Liver (tissue), 9 donors: ENCODE results near the gene NUP42. TPM values are rescaled to one million over a fixed set of nuclear protein-coding genes. Genes with fewer than 3 reads are reported as not detected.

Experiments used
- DNase-seq: peaks from one replicate; pipeline ENCODE4 v3.0.0-alpha.2; 2017; ENCODE audit warnings: low spot score
- H3K27ac ChIP-seq, 2 donors: one replicate each; pipeline ENCODE4 v1.7.0; 2013; ENCODE audit warnings: inconsistent platforms in 2 of 2, low read length in 2 of 2, control low read depth in 1 of 2, low read depth in 1 of 2, mild to moderate bottlenecking in 1 of 2
- H3K27me3 ChIP-seq, 4 donors: one replicate each; pipeline versions ENCODE4 v1.6.1 to v1.7.0; 2013; ENCODE audit warnings: low read length in 3 of 4, inconsistent platforms in 1 of 4, mild to moderate bottlenecking in 1 of 4, moderate library complexity in 1 of 4; ENCODE audit not compliant: control insufficient read depth in 4 of 4, insufficient read depth in 4 of 4
- H3K36me3 ChIP-seq, 4 donors: one replicate each; pipeline versions ENCODE4 v1.6.1 to v1.7.0; 2013; ENCODE audit warnings: low read length in 3 of 4, mild to moderate bottlenecking in 3 of 4, low read depth in 1 of 4, moderate library complexity in 1 of 4; ENCODE audit not compliant: control insufficient read depth in 4 of 4, insufficient read depth in 3 of 4
- H3K4me1 ChIP-seq, 4 donors: one replicate each; pipeline versions ENCODE4 v1.6.1 to v1.7.0; 2013; ENCODE audit warnings: low read length in 3 of 4, mild to moderate bottlenecking in 3 of 4, moderate library complexity in 1 of 4; ENCODE audit not compliant: control insufficient read depth in 4 of 4, insufficient read depth in 4 of 4
- H3K4me3 ChIP-seq, 3 donors: one replicate each; pipeline versions ENCODE4 v1.6.1 to v1.7.0; 2013; ENCODE audit warnings: low read length in 3 of 3, control low read depth in 1 of 3, low read depth in 1 of 3, mild to moderate bottlenecking in 1 of 3
- H3K9ac ChIP-seq, 2 donors: one replicate each; pipeline ENCODE4 v1.7.0; 2013; ENCODE audit warnings: low read length in 2 of 2, mild to moderate bottlenecking in 2 of 2, moderate library complexity in 2 of 2, control low read depth in 1 of 2, low read depth in 1 of 2
- H3K9me3 ChIP-seq, 4 donors: one replicate each; pipeline versions ENCODE4 v1.6.1 to v1.7.0; 2013; ENCODE audit warnings: low read length in 3 of 4; ENCODE audit not compliant: control insufficient read depth in 4 of 4
- EGR1 ChIP-seq, 2 donors: IDR thresholded peaks; 2 replicates each; pipeline ENCODE4 v1.6.1; 2016 to 2018; ENCODE audit warnings: antibody characterized with exemption in 2 of 2, low read depth in 2 of 2
- FOXA1 ChIP-seq: IDR thresholded peaks from 2 replicates; pipeline ENCODE4 v1.6.1; 2016; ENCODE audit warnings: antibody characterized with exemption
- FOXA2 ChIP-seq: IDR thresholded peaks from 2 replicates; pipeline ENCODE4 v1.6.1; 2016; ENCODE audit warnings: antibody characterized with exemption
- GABPA ChIP-seq, 2 donors: IDR thresholded peaks in 1 of 2; conservative IDR thresholded peaks in 1 of 2; 2 replicates each; pipeline ENCODE4 v1.6.1; 2016; ENCODE audit warnings: antibody characterized with exemption in 2 of 2, mild to moderate bottlenecking in 1 of 2, moderate library complexity in 1 of 2
- HNF4A ChIP-seq, 2 donors: conservative IDR thresholded peaks; 2 replicates each; pipeline ENCODE4 v1.6.1; 2016; ENCODE audit warnings: antibody characterized with exemption in 2 of 2, mild to moderate bottlenecking in 2 of 2
- HNF4G ChIP-seq: IDR thresholded peaks from 2 replicates; pipeline ENCODE4 v1.6.1; 2016; ENCODE audit warnings: antibody characterized with exemption
- JUND ChIP-seq, 2 donors: IDR thresholded peaks; 2 replicates each; pipeline ENCODE4 v1.6.1; 2016; ENCODE audit warnings: antibody characterized with exemption in 2 of 2
- NR2F2 ChIP-seq: IDR thresholded peaks from 2 replicates; pipeline ENCODE4 v1.6.1; 2016; ENCODE audit warnings: antibody characterized with exemption
- RAD21 ChIP-seq, 2 donors: IDR thresholded peaks; 2 replicates each; pipeline ENCODE4 v1.6.1; 2016; ENCODE audit warnings: antibody characterized with exemption in 2 of 2, mild to moderate bottlenecking in 2 of 2
- RXRA ChIP-seq, 2 donors: IDR thresholded peaks; 2 replicates each; pipeline ENCODE4 v1.6.1; 2017 to 2018; ENCODE audit warnings: antibody characterized with exemption in 2 of 2, mild to moderate bottlenecking in 1 of 2
- SP1 ChIP-seq: IDR thresholded peaks from 2 replicates; pipeline ENCODE4 v1.6.1; 2018; ENCODE audit warnings: antibody characterized with exemption, mild to moderate bottlenecking
- TAF1 ChIP-seq: conservative IDR thresholded peaks from 2 replicates; pipeline ENCODE4 v1.6.1; 2016; ENCODE audit warnings: antibody characterized with exemption, mild to moderate bottlenecking
- YY1 ChIP-seq: IDR thresholded peaks from 2 replicates; pipeline ENCODE4 v1.6.1; 2016; ENCODE audit warnings: antibody characterized with exemption, mild to moderate bottlenecking
- WGBS: extraction: QIAGEN DNeasy Blood & Tissue Kit; methylation state at CpG from one replicate; pipeline ENCODE4 v1.1.7; 2013; 5-methylcytosine and 5-hydroxymethylcytosine counted together
- polyA plus RNA-seq, 2 donors: library from polyadenylated mRNA; stranded (reverse) in 1 of 2; unstranded in 1 of 2; fragments of 200-250 nt in 1 of 2; fragments of >200 nt in 1 of 2; fragmentation: Nextera tagmentation in 1 of 2; extraction: Ambion mirVana in 1 of 2; gene quantifications; one replicate each; pipeline versions ENCODE4 v1.2.1 to v1.2.3, GENCODE V29; 2013 to 2015
- total RNA-seq, 2 donors: library from RNA; depleted of rRNA; stranded (reverse); fragments of >200 nt; gene quantifications; one replicate each; pipeline ENCODE4 v1.2.3, GENCODE V29; 2014
- TF ChIP-seq, protein P1 (sequence below): IDR thresholded peaks from 2 replicates; pipeline ENCODE4 v1.6.1; 2016; ENCODE audit warnings: antibody characterized with exemption
- TF ChIP-seq, protein P2 (sequence below): fragments of 150-350 bp; IDR thresholded peaks from 2 replicates; pipeline ENCODE4 v1.5.1; 2017; ENCODE audit warnings: improper control_type of control experiment, low read depth, low read length; ENCODE audit not compliant: missing input control
- TF ChIP-seq, protein P3 (sequence below): IDR thresholded peaks from 2 replicates; pipeline ENCODE4 v1.6.1; 2016; ENCODE audit warnings: antibody characterized with exemption, mild to moderate bottlenecking
- TF ChIP-seq, protein P4 (sequence below): IDR thresholded peaks from 2 replicates; pipeline ENCODE4 v1.6.1; 2016; ENCODE audit warnings: antibody characterized with exemption
- TF ChIP-seq, protein P5 (sequence below): IDR thresholded peaks from 2 replicates; pipeline ENCODE4 v1.6.1; 2016; ENCODE audit warnings: antibody characterized with exemption
- donor health status: healthy.
- donor health status: healthy.
- donor health status: healthy.
- donor health status: healthy.
- donor health status: healthy.

The NUP42 gene
- total and polyA plus RNA-seq, 4 donors = 11.9 to 35.8 (median 18.3) TPM

DNA sequence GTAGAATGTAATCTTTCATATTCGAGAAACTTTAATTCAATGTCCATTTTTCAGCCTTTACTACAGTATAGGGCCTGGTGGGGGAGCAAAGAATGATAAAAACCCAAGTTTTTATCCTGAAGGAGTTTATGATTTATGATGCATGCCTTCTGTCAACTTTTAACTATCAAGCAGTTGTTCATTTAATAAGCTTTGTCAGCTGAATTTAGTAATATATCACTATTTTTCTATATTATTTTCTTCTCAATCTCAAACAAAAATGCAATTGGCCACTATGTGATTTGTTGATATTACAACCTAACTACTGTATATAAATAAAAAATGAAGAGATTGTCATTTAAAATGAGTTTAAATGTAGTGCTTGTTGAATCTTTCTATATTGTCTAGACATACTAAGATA is 2.4 kb downstream of the NUP42 start:
- WGBS = 92% methylated on average over 1 of the region's 1 CpG
- Histone ChIP-seq H3K4me3 (no peak overlapping the region), H3K9me3 (no peaks in the 10 kb centered on the region), H3K27me3 (no peaks in the 10 kb centered on the region), H3K9ac (no peak overlapping the region), H3K36me3 (peaks cover 7 to 21% (median 15%) of the 10 kb centered on the region in 4 donors), H3K4me1 (peaks cover 6 to 12% (median 8%) of the 10 kb centered on the region in 4 donors), H3K27ac (no peak overlapping the region)
- no peak for DNase-seq
- TF ChIP-seq, protein P1, sequence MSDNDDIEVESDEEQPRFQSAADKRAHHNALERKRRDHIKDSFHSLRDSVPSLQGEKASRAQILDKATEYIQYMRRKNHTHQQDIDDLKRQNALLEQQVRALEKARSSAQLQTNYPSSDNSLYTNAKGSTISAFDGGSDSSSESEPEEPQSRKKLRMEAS = no peak
- TF ChIP-seq TAF1 (no peak), RAD21 (IDR thresholded peaks at IDR 0.05) (no peak), HNF4A (conservative IDR thresholded peaks at IDR 0.05) (no peak), EGR1 (IDR thresholded peaks at IDR 0.05; ENCODE audit: low read depth in 2 of 2) (no peak), YY1 (no peak), FOXA2 (no peak), FOXA1 (no peak), RXRA (IDR thresholded peaks at IDR 0.05) (no peak), SP1 (no peak), GABPA (IDR thresholded peaks at IDR 0.05 in 1 of 2, conservative IDR thresholded peaks at IDR 0.05 in 1 of 2) (no peak), HNF4G (no peak), NR2F2 (no peak), JUND (IDR thresholded peaks at IDR 0.05) (no peak)
- TF ChIP-seq, protein P2, sequence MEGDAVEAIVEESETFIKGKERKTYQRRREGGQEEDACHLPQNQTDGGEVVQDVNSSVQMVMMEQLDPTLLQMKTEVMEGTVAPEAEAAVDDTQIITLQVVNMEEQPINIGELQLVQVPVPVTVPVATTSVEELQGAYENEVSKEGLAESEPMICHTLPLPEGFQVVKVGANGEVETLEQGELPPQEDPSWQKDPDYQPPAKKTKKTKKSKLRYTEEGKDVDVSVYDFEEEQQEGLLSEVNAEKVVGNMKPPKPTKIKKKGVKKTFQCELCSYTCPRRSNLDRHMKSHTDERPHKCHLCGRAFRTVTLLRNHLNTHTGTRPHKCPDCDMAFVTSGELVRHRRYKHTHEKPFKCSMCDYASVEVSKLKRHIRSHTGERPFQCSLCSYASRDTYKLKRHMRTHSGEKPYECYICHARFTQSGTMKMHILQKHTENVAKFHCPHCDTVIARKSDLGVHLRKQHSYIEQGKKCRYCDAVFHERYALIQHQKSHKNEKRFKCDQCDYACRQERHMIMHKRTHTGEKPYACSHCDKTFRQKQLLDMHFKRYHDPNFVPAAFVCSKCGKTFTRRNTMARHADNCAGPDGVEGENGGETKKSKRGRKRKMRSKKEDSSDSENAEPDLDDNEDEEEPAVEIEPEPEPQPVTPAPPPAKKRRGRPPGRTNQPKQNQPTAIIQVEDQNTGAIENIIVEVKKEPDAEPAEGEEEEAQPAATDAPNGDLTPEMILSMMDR = no peak
- TF ChIP-seq, protein P3, sequence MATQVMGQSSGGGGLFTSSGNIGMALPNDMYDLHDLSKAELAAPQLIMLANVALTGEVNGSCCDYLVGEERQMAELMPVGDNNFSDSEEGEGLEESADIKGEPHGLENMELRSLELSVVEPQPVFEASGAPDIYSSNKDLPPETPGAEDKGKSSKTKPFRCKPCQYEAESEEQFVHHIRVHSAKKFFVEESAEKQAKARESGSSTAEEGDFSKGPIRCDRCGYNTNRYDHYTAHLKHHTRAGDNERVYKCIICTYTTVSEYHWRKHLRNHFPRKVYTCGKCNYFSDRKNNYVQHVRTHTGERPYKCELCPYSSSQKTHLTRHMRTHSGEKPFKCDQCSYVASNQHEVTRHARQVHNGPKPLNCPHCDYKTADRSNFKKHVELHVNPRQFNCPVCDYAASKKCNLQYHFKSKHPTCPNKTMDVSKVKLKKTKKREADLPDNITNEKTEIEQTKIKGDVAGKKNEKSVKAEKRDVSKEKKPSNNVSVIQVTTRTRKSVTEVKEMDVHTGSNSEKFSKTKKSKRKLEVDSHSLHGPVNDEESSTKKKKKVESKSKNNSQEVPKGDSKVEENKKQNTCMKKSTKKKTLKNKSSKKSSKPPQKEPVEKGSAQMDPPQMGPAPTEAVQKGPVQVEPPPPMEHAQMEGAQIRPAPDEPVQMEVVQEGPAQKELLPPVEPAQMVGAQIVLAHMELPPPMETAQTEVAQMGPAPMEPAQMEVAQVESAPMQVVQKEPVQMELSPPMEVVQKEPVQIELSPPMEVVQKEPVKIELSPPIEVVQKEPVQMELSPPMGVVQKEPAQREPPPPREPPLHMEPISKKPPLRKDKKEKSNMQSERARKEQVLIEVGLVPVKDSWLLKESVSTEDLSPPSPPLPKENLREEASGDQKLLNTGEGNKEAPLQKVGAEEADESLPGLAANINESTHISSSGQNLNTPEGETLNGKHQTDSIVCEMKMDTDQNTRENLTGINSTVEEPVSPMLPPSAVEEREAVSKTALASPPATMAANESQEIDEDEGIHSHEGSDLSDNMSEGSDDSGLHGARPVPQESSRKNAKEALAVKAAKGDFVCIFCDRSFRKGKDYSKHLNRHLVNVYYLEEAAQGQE = no peak
- TF ChIP-seq, protein P4, sequence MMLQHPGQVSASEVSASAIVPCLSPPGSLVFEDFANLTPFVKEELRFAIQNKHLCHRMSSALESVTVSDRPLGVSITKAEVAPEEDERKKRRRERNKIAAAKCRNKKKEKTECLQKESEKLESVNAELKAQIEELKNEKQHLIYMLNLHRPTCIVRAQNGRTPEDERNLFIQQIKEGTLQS = no peak
- TF ChIP-seq, protein P5, sequence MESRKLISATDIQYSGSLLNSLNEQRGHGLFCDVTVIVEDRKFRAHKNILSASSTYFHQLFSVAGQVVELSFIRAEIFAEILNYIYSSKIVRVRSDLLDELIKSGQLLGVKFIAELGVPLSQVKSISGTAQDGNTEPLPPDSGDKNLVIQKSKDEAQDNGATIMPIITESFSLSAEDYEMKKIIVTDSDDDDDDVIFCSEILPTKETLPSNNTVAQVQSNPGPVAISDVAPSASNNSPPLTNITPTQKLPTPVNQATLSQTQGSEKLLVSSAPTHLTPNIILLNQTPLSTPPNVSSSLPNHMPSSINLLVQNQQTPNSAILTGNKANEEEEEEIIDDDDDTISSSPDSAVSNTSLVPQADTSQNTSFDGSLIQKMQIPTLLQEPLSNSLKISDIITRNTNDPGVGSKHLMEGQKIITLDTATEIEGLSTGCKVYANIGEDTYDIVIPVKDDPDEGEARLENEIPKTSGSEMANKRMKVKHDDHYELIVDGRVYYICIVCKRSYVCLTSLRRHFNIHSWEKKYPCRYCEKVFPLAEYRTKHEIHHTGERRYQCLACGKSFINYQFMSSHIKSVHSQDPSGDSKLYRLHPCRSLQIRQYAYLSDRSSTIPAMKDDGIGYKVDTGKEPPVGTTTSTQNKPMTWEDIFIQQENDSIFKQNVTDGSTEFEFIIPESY = no peak
